NCI-H524 treated with DMSO at 0.1 percent for 48 hours (cell line): Measurements from ENCODE around the gene IL1F10.

ENCODE experiments used
- DNase-seq: peaks from one replicate; lab custom pipeline; 2025; lab: John Stamatoyannopoulos, UW

The IL1F10 gene

GRCh38 chr2:113112441-113112840 is 44.7 kb downstream of the IL1F10 start:
- no peak for DNase-seq

GRCh38 chr2:113112871-113113270 is 45.1 kb downstream of the IL1F10 start:
- DNase-seq, result no peak

DNA sequence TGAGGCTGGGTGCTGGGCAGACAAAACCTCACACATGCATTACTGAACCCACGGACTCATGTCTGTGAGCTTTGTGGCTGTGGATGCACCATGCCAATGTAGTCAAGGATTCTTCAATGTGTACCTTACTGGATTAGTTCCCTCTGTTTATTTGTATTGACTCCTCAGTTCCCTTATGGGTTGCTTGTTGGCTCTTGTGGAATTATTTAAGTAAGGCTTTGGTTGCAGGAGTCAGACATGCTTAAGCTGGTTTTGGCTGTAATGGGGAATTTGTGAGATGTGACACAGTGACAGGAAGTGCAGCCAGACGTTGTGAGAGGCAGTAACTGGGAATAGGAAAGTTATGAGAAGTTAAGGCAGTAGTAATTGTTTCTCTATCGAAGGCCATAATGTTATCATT is 46.0 kb downstream of the IL1F10 start:
- no peak for DNase-seq

- no peak for DNase-seq
Measured at GRCh38 chr2:113114224-113114945, 46.6 kb downstream of the IL1F10 start.

GRCh38 chr2:113114996-113115395 is 47.2 kb downstream of the IL1F10 start:
- DNase-seq, result no peak

- DNase-seq, result no peak
Measured at GRCh38 chr2:113116100-113116958, 48.6 kb downstream of the IL1F10 start.

- DNase-seq, result no peak
Measured at GRCh38 chr2:113117541-113118262, 49.9 kb downstream of the IL1F10 start.

DNA sequence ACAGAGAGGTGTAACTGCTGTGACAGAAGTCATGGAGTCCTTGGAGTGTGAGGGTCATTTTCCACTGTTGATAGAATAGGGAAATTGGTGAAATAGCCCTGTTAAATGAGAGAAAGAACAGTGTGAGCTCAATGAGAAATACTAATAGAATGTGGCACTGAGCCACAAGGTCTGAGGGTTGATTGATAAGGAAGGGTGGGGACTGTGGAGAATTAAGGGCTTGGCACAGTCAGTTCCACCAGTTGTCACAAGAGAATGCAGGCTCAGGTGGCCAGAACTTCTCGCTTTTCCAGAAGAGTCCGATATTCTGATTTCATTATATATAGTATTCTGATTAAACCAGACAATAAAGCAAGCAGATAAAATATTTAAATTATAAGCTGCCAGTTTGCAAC is 50.5 kb downstream of the IL1F10 start:
- DNase-seq, result no peak

DNA sequence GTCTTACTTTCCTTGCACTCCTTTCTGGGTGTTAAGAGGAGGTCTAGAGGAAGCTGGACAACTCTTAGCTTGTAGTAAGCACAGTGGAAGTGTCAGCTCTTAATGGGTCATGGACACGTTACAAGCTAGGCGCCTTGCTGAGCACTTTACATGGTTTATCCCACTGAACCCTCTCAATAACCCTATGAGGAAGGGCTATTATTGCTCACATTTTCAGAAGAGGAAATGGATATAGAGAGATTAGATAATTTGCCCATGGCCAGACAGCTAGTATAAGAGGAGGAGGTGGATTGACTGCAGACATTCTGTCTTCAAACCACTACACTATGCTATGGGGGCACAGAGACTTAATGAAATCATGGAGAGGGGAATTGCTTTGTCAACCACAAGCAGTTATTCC is 51.3 kb downstream of the IL1F10 start:
- no peak for DNase-seq

DNA sequence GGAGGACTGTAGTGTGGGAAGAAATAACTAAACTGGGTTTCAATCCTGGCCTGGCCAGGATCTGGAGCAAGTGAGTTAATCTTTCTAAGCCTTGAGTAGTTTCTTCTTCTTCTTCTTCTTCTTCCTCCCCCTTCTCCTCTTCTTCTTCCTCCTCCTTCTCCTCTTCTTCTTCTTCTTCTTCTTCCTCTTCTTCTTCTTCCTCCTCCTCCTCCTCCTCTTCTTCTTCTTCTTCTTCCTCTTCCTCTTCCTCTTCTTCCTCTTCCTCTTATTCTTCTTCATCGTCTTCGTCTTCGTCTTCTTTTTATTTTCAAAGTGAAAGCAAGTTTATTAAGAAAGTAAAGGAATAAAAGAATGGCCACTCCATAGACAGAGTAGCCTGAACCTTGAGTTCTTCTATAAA is 53.1 kb downstream of the IL1F10 start:
- DNase-seq, result no peak

DNA sequence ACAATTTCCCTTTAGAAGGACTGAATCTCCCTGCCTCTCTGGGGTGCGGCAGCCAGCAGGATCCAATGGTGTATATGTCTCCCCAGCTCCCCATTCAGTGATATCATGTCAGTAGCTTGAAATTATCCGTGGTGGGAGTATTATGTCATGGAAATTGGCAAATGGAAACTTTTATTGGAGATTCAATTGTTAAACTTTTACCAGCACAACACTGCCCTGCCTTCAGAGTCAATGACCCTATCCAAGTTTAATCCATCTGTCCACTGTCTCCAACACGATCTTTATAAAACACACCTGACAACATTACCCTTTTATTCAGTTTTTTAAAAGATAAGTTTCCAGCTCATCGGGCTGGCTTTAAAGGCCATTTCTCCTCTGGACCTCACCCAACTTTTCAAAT is 54.6 kb downstream of the IL1F10 start:
- no peak for DNase-seq

DNA sequence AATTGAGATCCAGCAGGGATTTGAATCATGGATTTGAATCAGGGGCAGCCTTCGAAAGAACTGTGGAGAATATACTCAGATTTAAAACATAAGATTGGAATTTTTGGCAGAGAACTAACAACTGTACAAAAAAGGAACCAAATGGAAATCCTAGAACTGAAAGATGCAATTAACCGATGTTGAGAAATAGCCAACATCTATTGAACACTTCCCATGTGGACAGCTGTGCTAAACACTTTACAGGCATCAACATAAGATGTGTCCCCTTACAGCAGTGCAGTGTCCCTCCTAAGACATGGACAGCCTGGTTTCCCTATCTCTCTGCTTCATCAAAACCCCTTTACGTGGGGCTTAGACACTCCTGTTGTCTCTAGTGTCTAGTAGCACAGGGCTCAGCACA is 56.0 kb downstream of the IL1F10 start:
- no peak for DNase-seq

DNA sequence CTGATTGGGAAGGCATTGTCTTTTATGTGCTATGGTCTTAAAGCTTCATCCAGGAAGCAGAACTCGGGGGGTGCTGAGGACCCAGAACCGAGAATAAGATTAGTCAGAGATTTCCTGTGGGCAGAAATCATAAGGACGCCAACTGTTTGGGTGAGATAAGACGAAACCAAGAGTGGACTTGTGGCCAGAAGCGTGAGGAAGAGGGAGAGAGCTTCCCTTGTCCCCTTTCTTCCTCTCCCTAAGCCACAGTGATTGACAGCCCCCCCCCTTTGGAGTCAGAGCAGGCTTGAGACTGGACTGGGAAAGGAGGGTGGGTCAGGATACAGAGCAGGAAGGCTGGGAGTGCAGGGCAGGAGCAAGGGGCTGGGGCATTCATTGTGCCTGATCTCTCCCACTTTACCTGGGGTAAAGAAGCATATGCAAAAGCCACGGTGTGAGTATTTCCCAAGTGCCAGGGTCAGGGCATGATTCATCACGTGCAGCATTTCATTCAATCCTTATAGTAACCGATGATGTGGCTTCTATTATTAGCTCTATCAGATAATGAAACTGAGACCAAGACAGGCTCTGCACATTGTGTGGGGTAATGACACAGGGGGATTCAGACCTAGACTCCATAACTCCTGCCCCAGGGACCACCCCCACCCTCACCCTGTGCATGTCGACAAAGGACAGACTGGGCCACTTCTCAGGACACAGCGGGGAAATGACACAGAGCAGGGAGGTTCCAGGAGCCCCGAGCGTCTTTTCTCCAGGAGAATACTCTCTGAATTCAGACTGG is 56.6 kb downstream of the IL1F10 start:
- no peak for DNase-seq
